GM12892 (cell line): ENCODE data around the gene ARRDC5. TPM values are rescaled to one million over a fixed set of nuclear protein-coding genes. Genes with fewer than 3 reads are reported as not detected.
"Not testable (repeated sequence)": the region's sequence is repeated elsewhere in the genome, so short reads cannot be mapped to it uniquely, and the experiment has no call there.

Experiments used
- DNase-seq: peaks from one replicate; pipeline ENCODE4 v3.0.0; 2011; ENCODE audit not compliant: insufficient read length
- FAIRE-seq: peaks from 2 replicates; lab custom pipeline; 2011; peaks lifted over from hg19 to GRCh38; lab: Jason Lieb, UNC
- POLR2A ChIP-seq: IDR thresholded peaks from 2 replicates; pipeline ENCODE4 v1.6.1; 2011; ENCODE audit warnings: low read depth, low read length, control low read depth
- POLR2AphosphoS5 ChIP-seq: IDR thresholded peaks from 2 replicates; pipeline ENCODE4 v1.6.1; 2011; ENCODE audit warnings: low read depth, low read length, control low read depth
- TAF1 ChIP-seq: IDR thresholded peaks from 2 replicates; pipeline ENCODE4 v1.6.1; 2011; ENCODE audit warnings: low read depth, mild to moderate bottlenecking, control low read depth, low read length, borderline replicate concordance
- polyA plus RNA-seq: library from polyadenylated mRNA; unstranded; fragments of >200 nt; gene quantifications from one replicate; pipeline ENCODE4 v1.2.1, GENCODE V29; 2012; ENCODE audit warnings: missing spikeins, inconsistent platforms; ENCODE audit not compliant: missing spikeins

ARRDC5 gene
- not detected for polyA plus RNA-seq

DNA sequence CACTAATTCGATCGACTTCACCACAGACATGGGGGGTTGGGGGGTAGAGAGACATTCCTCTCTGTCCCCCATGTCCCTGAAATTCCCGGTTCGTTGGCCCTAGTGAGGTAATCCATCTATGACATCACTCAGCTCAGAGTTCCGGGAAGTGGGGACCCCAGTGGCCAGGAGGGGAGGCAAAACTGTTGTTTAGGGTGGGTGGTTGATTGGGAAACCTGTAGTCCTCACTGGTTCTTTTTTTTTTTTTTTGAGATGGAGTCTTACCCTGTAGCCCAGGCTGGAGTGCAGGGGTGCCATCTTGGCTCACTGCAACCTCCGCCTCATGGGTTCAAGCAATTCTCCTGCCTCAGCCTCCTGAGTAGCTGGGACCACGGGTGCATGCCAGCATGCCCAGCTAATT, at the start of gene ARRDC5:
Gene ARRDC5, minus strand, starts transcription at position 101 of the 400 bp plus-strand sequence. Its CDS starts 71 bp downstream, at position 30.
- FAIRE-seq: no peak

DNA sequence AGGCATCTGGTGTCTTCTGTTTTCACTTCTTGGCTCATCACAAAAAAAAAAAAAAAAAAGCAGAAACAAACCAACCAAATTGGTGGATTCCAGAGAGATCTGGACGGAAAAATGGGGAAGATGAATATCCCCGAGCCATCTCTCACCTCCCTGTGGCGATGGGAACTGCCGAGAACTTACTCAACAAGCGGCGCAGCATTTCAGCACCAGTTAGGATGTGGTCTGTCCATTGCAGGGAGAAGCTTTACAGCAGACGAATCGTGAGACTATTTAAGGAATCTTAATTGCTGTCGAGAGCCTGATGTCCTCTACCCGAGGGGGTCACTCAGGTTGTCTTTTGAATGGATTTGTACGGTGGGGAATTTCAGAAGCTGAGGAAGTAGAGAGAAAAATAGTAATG, 49.0 kb upstream of the ARRDC5 start:
- FAIRE-seq: no peak
- TF ChIP-seq TAF1: no peak
- no peak for TF ChIP-seq POLR2A
- TF ChIP-seq POLR2AphosphoS5: no peak
- DNase-seq: no peak

More for the DNA sequence above, at the start of gene ARRDC5:
- no peak for DNase-seq
- TF ChIP-seq TAF1 (no peak), POLR2AphosphoS5 (no peak), POLR2A (no peak)

DNA sequence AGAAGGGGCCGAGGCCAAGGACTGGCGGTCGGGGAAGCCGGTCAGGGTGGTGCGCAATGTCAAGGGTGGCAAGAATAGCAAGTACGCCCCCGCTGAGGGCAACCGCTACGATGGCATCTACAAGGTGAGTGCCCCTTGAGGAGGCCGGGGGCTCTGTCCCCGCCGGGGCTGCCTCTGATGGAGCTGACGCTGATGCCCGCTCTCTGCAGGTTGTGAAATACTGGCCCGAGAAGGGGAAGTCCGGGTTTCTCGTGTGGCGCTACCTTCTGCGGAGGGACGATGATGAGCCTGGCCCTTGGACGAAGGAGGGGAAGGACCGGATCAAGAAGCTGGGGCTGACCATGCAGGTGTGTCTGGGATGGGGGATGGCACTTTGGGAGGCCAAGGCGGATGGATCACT, 48.0 kb upstream of the ARRDC5 start:
- not testable (repeated sequence) for FAIRE-seq, DNase-seq

DNA sequence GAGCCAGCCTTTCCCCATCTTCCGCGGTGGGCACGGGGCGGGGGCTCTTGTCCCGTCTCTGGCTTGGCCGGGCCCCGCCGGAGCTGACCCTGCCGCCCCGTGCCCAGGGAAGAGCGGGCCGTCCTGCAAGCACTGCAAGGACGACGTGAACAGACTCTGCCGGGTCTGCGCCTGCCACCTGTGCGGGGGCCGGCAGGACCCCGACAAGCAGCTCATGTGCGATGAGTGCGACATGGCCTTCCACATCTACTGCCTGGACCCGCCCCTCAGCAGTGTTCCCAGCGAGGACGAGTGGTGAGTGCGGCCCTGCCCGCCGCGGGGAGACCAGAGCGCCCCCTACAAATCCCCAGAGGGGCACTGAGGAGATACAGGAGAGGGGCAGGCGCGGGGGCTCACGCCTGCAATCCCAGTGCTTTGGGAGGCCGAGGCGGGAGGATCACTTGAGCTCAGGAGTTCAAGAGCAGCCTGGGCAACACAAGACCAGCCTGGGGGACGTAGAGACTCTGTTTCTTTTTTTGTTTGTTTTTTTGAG, 39.0 kb upstream of the ARRDC5 start:
- not testable (repeated sequence) for FAIRE-seq, DNase-seq

DNA sequence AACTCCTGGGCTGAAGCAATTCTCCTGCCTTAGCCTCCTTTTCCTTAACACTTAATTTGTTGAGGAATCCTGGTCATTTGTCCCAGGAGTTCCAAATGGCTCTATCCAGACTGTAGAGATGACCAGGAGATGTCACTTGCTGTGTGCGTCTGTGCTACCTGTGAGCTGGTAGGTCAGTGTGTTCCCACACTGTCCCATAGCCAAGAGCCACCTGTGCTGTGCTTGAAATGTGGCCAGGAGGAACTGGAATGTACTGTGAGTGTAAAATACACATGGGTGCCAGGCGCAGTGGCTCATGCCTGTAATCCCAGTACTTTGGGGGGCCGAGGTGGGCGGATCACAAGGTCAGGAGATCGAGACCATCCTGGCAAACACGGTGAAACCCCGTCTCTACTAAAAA, 36.8 kb upstream of the ARRDC5 start:
- TF ChIP-seq POLR2AphosphoS5: no peak
- no peak for TF ChIP-seq POLR2A
- TF ChIP-seq TAF1: no peak
- DNase-seq (no peak), FAIRE-seq (no peak)

DNA sequence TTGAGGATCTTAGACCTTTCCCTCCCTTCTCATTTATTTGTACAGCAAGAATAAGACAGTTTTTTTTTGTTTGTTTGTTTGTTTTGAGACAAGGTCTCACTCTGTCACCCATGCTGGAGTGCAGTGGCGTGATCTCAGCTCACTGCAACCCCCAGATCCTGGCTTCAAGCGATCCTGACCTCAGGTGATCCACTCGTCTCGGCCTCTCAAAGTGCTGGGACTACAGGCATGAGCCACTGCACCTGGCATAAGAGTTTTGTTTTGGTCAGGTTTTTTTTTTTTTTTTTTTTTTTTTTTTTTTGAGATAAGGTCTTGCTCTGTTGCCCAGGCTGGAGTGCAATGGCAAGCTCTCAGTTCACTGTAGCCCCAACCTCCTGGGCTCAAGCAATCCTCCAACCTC, 35.8 kb upstream of the ARRDC5 start:
- not testable (repeated sequence) for DNase-seq, FAIRE-seq

DNA sequence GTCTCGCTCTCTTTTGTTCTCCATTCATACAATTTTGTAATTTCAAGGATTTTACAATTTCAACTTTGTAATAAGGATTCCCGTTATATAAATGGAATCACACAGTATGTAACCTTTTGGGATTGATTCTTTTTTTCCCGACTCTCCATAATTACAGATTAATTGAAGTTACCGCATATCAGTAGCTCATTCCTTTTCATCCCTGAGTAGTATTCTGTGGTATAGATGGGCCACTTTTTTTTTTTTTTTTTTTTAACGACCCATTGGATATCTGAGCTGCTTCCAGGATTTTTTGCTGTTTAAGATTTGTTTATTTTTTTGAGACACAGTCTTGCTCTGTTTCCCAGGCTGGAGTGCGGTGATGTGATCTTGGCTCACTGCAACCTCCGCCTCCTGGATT, 34.4 kb upstream of the ARRDC5 start:
- TF ChIP-seq TAF1 (no peak), POLR2AphosphoS5 (no peak), POLR2A (no peak)
- FAIRE-seq (no peak), DNase-seq (no peak)

DNA sequence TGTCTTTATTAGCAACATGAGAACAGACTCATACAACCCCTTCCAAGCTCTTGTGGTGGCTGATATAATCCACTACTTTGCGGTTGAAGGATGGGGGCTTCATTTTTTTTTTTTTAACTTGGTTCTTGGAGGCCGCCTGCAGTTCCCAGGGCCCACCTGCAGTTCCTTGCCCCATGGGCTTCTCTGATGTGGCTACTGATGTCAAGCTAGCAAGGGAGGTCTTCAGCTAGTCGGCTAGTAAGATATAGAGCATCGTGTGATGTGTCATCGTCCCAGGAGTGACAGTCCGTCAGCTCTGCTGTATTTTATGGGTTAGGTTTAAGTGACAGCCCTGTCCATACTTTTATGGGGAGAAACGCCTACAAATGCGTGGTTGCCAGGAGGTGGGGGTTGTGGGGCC, 32.7 kb upstream of the ARRDC5 start:
- FAIRE-seq (no peak), DNase-seq (no peak)
- no peak for TF ChIP-seq TAF1
- no peak for TF ChIP-seq POLR2A
- TF ChIP-seq POLR2AphosphoS5: no peak

DNA sequence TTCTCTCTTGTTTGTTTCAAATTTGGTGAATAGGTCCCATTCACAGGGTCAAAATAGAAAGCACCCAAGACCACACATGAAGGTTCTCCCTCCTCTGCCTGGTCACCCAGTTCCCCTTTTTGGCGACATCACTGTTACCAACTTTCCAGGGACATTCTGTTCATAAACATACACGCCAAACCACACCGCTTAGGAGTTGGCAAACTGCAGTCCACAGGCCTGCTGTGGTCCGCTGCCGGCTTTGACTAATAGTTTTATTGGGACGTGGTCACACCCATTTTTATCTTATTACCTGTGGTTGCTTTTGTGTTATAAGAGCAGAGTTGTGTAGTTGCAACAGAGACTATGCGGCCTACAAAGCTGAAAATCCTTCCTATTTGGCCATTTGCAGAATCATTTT, 30.8 kb upstream of the ARRDC5 start:
- FAIRE-seq: no peak
- TF ChIP-seq POLR2A (no peak), TAF1 (no peak)
- DNase-seq: no peak

DNA sequence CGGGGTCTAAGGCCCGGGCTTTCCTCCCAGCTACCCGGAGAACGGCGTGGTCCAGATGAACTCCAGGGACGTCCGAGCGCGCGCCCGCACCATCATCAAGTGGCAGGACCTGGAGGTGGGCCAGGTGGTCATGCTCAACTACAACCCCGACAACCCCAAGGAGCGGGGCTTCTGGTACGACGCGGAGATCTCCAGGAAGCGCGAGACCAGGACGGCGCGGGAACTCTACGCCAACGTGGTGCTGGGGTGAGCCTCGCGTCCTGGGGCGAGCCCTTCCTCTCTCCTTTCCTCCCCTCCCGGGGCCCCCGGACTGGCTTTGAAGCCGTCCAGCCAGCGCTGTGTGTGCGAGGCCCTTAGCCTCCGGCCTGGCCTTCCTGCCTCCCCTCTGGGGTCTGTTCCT, 30.0 kb upstream of the ARRDC5 start:
- FAIRE-seq (no peak), DNase-seq (no peak)
- no peak for TF ChIP-seq POLR2A
- no peak for TF ChIP-seq TAF1
- no peak for TF ChIP-seq POLR2AphosphoS5

DNA sequence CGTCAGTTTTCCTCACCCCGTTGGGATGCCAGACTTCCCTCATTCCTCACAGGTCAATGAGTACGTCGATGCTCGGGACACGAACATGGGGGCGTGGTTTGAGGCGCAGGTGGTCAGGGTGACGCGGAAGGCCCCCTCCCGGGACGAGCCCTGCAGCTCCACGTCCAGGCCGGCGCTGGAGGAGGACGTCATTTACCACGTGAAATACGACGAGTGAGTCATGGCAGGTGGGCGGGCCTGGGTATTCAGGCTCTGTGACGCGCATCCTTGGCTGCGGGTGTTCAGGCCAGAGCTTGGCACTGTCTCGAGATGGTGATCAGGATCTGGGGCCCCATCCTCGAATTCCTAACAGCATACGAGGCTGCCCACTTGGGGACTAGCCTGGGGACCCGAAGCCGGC, 28.0 kb upstream of the ARRDC5 start:
- FAIRE-seq: no peak

DNA sequence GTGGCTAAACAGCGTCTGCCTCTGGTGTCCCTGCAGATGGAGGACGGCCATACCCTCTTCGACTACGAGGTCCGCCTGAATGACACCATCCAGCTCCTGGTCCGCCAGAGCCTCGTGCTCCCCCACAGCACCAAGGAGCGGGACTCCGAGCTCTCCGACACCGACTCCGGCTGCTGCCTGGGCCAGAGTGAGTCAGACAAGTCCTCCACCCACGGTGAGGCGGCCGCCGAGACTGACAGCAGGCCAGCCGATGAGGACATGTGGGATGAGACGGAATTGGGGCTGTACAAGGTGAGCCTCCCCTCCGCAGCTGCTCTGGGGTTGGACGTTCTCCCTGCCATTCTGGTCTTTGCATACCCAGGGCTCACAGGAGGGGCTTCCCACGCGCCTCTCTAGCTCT, 26.5 kb upstream of the ARRDC5 start:
- FAIRE-seq (no peak), DNase-seq (no peak)
- no peak for TF ChIP-seq POLR2AphosphoS5
- no peak for TF ChIP-seq POLR2A
- no peak for TF ChIP-seq TAF1

More for the DNA sequence above, 28.0 kb upstream of the ARRDC5 start:
- no peak for DNase-seq
- TF ChIP-seq POLR2A (no peak), POLR2AphosphoS5 (no peak), TAF1 (no peak)

DNA sequence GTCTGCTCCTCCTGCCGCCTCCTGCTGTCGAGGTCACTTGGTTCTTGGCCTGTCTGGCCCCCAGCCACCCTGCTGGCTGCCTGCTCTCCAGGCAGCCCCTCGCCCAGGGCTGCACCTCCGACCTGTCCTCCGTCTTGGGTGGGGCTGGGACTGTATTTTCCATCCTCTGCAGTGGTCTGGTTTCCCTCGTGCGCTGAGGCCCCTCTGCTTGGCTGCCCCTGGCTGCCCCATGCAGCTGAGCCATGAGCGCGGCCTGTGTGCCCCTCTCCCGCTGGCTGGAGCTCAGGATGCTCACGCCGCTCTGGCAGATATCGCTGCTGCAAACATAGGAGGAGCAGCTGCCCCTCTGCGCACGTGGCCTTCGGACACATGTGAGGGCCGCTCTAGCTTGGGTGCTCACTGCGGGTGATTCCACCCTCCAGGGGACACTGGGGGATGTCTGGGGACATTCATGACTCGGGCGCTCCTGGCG, 20.6 kb upstream of the ARRDC5 start:
- no peak for TF ChIP-seq POLR2AphosphoS5
- TF ChIP-seq POLR2A: no peak
- TF ChIP-seq TAF1: no peak
- DNase-seq (no peak), FAIRE-seq (no peak)
